Mesenteric fat pad (tissue), 1 donor: ENCODE measurements around the gene ITGAV. TPM values are rescaled to one million over a fixed set of nuclear protein-coding genes. Genes with fewer than 3 reads are reported as not detected.

Experiments
- DNase-seq: peaks from one replicate; pipeline ENCODE4 v3.0.0-alpha.2; 2020; ENCODE audit warnings: low spot score
- total RNA-seq: library from RNA; stranded (reverse); fragmentation: NEBNext Ultra II Directional; extraction: Animal tissue kit (Norgen Biotek cat#: 25700); gene quantifications from one replicate; pipeline ENCODE4 v1.2.1, GENCODE V29; 2021
- donor health status: DM: yes; HTN: yes; CAD: no.

ITGAV gene
- total RNA-seq, 1 donor from 2014 or later: 137 TPM

DNA sequence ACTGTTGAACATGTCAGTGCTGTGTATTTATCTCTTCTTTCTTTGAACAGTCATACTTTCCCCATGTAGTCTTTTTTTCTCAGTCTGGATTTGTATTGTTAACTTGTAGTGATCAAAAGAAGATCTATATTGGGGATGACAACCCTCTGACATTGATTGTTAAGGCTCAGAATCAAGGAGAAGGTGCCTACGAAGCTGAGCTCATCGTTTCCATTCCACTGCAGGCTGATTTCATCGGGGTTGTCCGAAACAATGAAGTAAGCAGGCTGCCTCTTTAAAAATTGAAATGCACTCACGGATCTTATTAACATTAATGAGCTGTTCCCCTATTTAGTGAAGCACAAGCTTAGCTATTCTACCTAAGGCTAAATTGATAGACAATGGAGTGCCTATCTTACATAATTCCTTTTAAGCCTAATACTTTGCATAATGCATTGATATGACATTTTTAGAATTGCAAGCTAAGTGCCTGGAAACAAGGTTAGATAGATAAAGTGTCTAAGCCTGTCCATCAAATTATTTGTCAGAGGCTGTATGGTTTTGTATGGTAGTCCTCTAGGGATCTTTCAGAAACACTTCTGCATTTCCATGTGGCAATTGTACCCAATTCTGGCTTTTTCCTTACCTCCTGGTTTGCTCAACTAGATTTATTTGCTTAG is 74.7 kb downstream of the ITGAV start:
- DNase-seq: no peak

DNA sequence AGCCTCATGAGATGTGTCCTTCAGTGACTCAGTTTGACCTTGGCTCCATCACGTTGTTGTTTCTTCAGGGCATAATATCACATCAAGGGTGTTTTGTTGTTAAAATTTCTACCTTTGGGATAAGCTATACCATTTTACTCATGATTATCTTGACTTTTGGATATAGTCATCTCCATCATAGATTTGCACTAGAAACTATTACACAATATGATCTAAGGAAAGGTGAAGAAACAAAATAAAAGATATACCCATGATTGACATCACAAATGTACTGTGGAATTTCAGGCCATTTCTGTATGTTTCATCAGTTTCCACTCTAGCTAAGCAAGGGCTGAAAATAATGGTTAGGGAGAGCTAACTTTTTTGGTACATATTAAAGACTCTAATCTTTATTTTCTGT is 79.3 kb downstream of the ITGAV start:
- DNase-seq: no peak

DNA sequence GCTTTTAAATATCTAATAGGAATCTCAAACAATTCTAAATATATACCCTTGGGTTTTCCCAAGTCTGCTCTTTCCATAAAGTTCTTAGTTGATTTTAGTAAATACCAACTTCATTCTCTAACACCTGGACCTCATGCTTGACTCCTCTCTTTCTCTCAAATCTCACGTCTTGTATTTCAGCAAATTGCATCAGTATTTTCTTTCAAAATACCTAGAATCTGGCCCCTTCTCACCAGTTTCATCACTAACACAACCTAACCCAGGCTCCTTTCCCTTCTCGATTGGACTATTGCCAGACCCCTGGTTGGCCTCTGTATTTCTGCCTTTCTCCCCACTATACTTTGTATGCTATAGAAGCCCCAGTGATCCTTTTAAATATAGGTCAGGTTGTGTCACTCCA is 81.0 kb downstream of the ITGAV start:
- DNase-seq: no peak

DNA sequence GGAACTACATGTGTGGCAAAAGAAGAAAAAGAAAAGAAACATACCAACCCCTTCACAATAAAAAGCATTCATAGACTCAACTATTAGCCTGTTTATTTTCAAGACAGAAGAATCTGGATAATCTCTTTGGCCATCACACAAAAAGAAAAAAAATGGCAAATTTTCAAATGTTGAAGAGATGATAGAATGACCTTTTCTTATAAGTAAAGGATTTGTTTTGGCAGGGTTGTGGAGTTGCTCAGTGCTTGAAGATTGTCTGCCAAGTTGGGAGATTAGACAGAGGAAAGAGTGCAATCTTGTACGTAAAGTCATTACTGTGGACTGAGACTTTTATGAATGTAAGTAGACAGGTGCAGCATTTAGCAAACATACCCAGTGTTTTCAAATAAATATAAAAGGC is 85.5 kb downstream of the ITGAV start:
- no peak for DNase-seq

DNA sequence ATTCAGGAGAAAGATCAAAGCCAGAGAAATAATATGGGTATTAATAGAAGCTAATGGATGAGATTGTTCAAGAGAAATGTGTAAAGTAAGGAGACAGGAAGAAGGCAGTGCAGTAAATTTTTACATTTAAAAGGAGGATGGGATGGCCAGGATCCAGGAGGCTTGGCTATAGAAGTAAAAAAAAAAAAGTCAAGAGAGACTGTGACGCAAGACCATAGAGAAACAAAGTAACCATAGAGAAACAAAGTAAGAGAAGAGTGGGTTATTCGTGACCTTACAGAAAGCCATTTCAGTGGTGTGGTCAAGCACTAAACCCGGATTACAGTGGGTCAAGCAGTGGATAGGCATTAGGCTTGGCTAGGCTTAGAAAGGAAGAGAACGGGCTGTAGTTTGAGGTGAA is 93.5 kb downstream of the ITGAV start:
- DNase-seq: no peak

DNA sequence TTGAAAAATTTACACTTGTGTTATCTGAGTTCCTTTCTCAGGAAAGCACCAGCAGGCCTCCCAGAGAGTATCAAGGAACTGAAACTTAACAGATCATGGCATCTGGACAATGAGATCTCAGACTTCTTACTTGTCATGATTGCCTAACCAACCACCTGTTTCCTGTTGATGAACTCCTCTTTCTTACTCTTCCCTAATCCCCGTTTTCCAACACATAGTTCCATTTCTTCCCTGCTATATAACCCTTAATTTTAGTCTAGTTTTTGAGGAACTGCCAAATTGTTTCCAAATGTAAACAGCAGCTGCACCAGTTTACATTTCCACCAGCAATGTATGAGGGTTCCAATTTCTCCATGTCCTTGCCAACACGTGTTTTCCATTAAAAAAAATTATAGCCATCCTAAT is 98.0 kb downstream of the ITGAV start:
- DNase-seq: no peak

DNA sequence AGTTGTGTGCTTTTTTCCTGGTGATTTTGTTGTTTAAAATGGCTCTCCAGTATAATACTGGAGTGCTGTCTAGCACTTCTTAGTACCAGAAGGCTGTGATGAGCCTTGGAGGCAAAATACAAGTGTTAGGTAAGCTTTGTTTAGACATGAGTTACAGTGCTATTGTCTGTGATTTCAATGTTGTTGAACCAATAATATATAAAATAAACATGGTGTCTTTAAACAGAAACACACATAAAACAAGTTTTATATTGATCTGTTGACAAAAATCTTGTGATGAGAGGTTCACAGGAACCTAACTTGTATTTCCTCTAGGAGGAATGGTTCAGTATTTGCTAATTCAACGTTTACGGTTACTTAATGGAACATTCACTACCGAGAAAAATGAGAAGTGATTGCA is 99.0 kb downstream of the ITGAV start:
- no peak for DNase-seq

DNA sequence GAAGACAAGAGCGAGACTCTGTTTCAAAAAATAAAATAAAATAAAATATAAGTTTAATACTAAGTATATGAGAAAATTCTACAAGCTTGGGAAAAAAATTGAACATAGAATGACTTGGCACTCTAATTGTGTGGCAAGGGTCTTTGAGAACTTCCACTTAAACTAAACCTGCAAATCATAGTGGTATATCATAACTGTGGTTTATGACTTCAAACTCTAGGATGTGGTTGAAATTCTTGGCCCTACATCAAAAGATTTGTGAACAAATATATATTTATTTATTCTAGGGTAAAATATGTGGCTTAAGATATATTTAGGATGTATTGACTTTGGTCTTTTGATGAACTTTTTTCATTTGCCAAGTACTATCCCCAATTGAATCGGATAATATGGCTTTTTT is 100.9 kb downstream of the ITGAV start:
- no peak for DNase-seq

DNA sequence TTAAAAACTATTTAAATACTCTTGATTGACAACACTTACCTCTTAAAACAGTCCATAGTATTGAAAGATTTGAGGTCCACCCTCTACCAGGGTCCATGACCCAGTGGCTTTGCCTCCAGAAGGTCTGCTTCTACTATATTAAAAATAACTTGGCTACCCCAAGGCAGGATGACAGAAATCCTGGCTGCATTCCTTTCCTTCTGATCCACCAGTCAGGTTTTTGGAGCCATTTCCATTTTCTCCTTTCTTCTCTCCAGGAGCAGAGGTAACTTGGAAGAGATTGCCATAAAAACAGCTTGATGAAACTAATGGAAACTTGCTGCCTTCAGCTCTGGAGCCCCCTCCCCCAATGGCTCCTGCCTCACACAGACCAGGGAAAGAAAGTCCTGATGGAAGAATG is 101.4 kb downstream of the ITGAV start:
- no peak for DNase-seq

DNA sequence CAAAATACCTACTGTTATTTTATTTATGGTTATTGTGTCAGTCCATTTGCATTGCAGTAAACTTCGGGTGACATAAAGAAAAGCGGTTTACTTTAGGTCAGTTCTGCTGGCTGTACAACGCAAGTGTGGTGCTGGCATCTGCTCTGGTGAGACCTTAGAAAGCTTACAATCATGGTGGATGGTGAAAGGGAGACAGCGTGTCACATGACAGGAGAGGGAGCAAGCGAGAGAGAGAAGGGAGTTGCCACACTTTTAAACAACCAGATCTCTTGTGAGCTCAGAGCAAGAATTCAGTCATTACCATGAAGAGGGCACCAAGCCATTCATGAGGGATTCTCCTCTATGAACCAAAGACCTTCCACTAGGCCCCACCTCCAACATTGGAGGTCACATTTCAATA is 102.0 kb downstream of the ITGAV start:
- no peak for DNase-seq

DNA sequence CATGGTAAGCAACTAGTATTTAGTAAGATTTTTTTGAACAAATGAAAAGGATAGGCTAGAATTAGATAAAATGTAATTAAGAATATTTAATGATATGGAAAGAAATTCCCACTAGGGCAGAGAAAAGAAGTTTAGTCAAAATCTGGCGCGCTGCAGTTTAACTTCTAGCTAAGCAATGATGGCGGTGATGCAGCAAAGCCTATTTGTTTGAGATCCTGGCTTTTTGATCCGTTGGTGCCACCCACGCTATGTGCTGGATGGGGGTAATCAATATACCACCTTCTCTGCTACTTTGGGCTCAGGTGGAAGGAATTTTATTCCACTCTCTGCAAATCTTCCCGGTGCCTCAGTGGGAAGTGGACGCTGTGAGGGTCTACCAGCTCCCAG is 103.6 kb downstream of the ITGAV start:
- no peak for DNase-seq

DNA sequence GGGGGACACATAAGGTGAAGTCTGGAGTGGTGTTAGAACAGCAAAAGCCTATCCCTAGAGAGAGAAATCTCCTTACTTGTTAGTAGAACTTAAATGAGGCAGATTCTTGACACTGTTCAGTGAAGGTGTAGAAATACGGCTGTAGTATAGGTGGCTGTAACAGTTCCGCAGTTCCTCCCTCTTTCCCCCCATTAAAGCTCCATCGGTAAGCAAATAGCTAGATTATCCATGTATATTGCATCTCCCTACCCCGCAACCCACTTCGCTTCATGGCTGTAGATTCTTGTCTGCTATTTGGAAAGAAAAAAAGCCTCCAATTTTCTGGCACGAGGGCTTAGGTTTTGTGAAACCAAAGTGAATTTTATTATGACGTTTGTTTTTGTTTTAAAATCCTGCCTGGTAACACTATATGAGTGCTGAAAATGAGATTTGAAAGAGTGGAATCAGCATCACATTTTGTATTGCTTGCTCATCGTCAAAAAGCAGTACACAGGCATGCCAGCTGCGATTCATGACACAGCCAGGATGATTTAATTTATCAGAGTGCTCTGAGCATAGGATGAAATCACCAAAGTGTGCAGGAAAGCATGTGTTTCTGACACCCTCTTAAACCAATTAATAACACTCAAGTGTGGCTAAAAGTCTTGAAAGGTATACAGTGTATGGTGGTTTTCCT is 105.4 kb downstream of the ITGAV start:
- DNase-seq: no peak

DNA sequence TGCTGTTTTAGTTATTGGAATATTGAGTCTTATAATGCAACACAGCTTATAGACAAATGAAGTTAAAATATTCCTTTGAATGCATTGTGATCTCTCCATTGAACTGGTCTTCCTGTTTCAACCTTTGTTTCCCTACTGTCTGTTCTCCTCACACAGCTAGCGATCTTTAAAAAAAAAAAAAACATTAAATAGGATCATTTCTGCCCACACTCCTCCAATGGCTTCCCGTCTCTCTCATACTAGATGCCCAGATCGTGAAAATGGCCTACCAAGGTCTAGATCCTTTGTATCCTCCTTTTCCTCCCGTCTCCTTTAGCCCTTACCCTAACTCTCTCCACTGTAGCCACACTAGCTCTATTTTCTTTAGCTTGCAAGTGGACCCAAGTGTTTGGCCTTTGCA is 106.4 kb downstream of the ITGAV start:
- DNase-seq: no peak

DNA sequence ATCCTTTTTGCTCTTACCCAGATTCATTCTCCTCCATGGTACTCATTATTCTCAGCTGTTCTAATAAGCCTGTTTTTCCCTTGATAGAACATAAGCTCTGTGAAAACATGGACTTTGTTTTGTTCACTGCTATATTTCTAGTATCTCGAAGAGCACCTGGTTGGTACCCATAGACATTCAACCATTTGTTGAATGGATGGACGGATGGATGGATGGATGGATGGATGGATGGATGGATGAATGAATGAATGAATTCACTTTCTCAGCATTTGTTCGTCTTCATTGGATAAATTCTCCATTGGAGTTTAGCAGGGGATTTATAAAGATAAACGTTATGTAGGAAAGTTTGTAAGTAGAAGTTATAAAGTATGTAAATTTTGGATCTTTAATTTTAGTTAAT is 106.9 kb downstream of the ITGAV start:
- no peak for DNase-seq

DNA sequence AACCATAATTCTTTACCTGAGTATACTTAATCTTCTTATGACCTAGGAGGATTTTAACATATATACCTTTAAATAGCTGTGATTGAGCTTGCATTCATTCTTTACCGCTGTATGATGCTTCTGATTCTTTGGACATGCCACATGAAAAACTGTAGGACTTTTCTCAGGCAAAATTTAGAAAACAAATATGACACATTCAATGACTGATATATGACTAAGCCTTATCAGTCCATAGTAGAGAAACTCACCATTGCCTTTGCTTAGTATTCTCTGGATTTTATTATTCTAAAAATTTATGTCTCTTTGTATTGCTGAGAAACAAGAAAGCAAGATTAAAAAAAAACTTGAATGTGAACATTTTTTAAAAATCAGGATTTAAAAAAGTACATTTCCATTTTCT is 107.7 kb downstream of the ITGAV start:
- no peak for DNase-seq

DNA sequence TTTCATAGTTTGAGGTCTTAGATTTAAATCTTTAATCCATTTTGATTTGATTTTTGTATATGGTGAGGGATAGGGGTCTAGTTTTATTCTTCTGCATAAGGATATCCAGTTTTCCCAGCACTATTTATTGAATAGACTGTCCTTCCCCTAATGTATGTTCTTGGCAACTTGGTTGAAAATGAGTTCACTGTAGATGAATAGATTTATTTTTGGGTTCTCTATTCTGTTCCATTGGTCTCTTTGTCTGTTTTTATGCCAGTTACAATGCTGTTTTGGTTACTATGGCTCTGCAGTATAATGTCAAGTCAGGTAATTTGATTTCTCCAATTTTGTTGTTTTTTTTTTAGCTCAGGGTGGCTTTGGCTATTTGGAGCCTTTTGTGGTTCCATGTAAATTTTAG is 109.9 kb downstream of the ITGAV start:
- no peak for DNase-seq

DNA sequence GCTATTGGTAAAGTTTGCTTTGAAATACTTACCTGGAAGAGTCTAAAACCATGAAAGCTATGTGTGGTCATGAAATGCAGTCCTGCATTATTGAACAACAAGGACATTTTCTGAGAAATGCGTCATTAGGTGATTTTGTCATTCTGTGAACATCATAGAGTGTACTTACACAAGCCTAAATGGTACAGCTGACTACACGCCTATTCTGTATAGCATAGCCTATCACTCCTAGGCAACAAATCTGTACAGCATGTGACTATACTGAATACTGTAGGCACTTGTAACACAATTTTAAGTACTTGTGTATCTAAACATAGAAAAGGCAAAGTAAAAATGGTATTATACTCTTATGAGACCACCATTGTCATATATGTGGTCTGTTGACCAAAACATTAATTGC is 112.2 kb downstream of the ITGAV start:
- DNase-seq: no peak

DNA sequence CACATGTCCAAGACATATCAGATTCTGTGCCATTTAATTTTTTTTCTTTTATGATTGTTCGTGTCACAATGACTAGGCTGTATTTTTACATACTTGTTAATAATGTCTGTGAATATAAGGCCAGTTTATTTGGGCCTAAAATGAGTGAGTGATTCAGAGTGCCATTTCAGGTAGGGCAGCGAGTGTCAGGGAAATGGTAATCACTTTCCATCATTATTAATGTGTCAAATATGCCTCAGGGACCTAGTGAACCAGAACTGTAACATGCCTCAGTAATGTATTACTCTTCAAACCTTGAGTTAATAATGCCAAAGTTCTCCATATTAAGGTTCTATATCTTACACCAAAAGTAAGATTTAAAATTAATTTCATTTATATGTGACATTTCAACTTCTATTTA is 112.6 kb downstream of the ITGAV start:
- DNase-seq: no peak

DNA sequence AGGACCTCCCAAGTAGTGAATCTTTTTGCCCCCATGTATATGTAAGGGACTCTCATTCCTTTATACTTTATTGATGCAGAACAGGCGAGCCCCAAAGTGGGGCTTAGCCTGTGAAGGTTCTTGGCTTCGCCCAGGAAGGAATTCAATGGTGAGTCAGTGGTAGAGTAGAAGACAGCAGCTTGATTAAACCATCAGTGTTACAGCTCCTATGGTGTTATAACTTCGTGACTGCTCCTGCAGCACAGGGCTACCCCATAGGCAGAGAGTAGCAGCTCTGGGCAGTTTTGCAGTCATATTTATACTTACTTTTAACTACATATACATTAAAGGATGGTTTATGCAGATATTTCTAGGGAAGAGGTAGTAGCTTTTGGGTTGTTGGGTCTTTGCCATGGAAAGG is 115.0 kb downstream of the ITGAV start:
- no peak for DNase-seq

DNA sequence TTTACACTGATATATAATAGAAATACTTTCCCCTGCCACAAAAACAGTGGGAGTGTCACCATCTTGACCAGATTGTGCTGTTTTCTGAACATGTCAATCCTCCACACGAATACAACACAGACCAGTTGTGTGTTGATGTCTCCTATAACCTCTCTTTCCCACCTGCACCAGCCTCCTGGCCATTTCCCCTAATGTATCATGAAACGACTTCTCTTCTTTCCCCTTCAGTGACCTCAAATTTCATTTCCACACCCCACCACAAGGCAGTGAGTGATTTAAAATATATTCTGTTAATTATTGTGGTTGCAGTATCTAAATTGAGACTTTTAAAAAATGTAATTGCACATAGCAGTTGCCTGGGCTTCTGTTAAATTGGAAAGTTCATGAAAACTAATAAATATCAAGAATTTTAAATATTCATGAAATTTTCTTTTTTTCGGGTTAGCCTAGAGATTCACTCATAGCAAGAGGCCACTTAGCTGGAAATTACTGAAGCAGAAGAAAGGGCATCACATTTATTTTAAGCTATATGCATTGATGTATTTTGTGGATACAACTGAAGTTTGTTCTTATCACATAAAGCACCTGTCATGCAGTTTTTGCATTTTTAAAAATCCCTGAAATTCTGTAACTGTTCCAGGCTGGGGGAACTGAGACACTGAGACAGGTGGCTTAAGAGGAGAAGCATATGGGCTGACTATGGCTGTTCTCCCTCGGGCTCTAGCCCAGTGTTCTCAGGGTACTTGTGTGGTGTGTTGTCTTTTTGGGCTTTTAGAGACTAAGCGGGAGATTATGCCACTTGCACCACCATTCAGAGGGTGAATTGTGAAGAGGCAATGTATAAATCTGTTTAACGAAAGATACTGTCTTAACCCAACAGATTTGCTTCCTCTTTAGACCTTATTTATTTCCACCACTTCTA is 119.9 kb downstream of the ITGAV start:
- no peak for DNase-seq

DNA sequence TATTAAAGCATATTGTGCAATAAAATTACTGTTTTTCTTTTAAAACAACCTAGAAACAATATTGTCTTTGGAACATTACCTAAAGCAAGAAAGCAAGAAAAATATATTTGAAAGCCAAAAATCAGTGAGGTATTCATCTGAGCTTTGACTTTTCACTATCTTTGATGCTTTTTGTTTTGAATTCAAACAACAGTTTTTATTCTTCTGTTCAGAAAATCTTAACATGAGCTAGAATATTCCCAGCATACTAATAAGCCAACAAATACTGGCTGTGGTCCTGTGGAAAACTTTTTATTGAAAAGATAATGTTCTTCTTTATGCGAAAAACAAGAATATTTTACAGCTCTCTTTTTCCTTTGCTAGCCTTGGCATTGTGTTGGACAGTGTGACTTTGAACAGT is 123.8 kb downstream of the ITGAV start:
- DNase-seq: no peak

DNA sequence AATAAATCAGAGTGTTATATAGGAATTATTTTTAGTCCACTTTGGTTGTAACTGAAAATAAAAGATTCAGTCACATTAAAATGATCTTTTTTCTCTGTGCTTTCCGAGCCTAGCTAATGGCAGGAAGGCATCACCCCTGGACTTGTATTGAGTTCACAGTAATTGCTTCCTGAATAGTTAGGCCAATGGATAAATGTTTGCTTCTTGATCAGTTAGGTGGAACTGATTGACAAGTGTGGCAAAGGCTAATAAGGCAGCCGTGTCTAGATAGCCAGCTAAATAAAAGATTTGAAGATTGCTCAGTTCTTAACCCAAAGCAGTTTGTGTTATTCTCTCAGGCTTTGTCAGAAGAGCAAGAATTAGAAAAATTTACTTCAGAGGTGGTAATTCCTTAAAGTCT is 124.8 kb downstream of the ITGAV start:
- no peak for DNase-seq
